ENCODE measurements around the gene LRCH1. TPM values are rescaled to one million over a fixed set of nuclear protein-coding genes. Genes with fewer than 3 reads are reported as not detected.
A peak's percentile ranks its signal among the peaks of the same experiment; 100 is the strongest.

Gene LRCH1
- total and polyA plus RNA-seq, 2 of the 13 experiments (the other 11 are each of a cell fraction or from before 2014, with no cell fraction given), result 4.1 to 12.6 TPM

- no peak for TF ChIP-seq CENPBD1 (CRISPR knock-in tag; IDR thresholded peaks at IDR 0.05; ENCODE audit: borderline replicate concordance, low read depth)
- no peak for TF ChIP-seq MTF1 (CRISPR knock-in tag; IDR thresholded peaks at IDR 0.05)
- no peak for TF ChIP-seq YEATS2 (CRISPR knock-in tag; IDR thresholded peaks at IDR 0.05; ENCODE audit: borderline replicate concordance)
- TF ChIP-seq SNAI1 (CRISPR knock-in tag; IDR thresholded peaks at IDR 0.05; ENCODE audit: borderline replicate concordance), result no peak; the same call in 1 of the 2 replicates
- TF ChIP-seq DDIT3 (CRISPR knock-in tag; IDR thresholded peaks at IDR 0.05), result no peak
- no peak for TF ChIP-seq KIAA2018 (CRISPR knock-in tag; IDR thresholded peaks at IDR 0.05; ENCODE audit: borderline replicate concordance)
- TF ChIP-seq KLF11 (CRISPR knock-in tag; IDR thresholded peaks at IDR 0.05), result no peak
- TF ChIP-seq TARDBP (CRISPR knock-in tag; IDR thresholded peaks at IDR 0.05), result no peak
- no peak for TF ChIP-seq ZNF317 (CRISPR knock-in tag; IDR thresholded peaks at IDR 0.05)
- TF ChIP-seq ZBTB34 (CRISPR knock-in tag; IDR thresholded peaks at IDR 0.05), result no peak
- TF ChIP-seq ETV5 (CRISPR knock-in tag; IDR thresholded peaks at IDR 0.05; ENCODE audit: borderline replicate concordance), result peak; percentile 89
- no peak for TF ChIP-seq ZNF350 (CRISPR knock-in tag; IDR thresholded peaks at IDR 0.05; ENCODE audit: borderline replicate concordance, low read depth)
- peak; percentile 39; the same call in 1 of the 2 replicates for TF ChIP-seq SRY (CRISPR knock-in tag; IDR thresholded peaks at IDR 0.05)
- peak; percentile 26 for TF ChIP-seq KAT8 (CRISPR knock-in tag; IDR thresholded peaks at IDR 0.05)
- TF ChIP-seq ZNF75D (CRISPR knock-in tag; IDR thresholded peaks at IDR 0.05; ENCODE audit: borderline replicate concordance), result no peak
- no peak for TF ChIP-seq ZNF253 (CRISPR knock-in tag; IDR thresholded peaks at IDR 0.05; ENCODE audit: borderline replicate concordance)
- no peak for TF ChIP-seq ZNF790 (CRISPR knock-in tag; IDR thresholded peaks at IDR 0.05; ENCODE audit: borderline replicate concordance)
- TF ChIP-seq ATF7 (IDR thresholded peaks at IDR 0.05), result peak; percentile 83
- no peak for TF ChIP-seq ATF7 (CRISPR knock-in tag; IDR thresholded peaks at IDR 0.05)
Measured at GRCh38 chr13:46553886-46554858, 1.2 kb downstream of the LRCH1 start (continued).

Data from HepG2 (cell line).